H1 (cell line): Measurements from ENCODE around the gene SNX24. TPM values are rescaled to one million over a fixed set of nuclear protein-coding genes. Genes with fewer than 3 reads are reported as not detected.

Experiments
- CTCF ChIA-PET: fragments of 300-600 bp; sonication (Branson Sonifier 250); formaldehyde crosslinking; loops from one replicate; lab custom pipeline; 2021; ENCODE audit not compliant: partially characterized antibody; lab: Charles Lee
- POLR2A ChIA-PET: fragments of 300-600 bp; sonication (Branson Sonifier 250); formaldehyde crosslinking; loops from one replicate; lab custom pipeline; 2021; ENCODE audit warnings: inconsistent platforms; ENCODE audit not compliant: partially characterized antibody; lab: Charles Lee
- DNase-seq, 2 experiments: peaks; one replicate each; pipeline versions ENCODE4 v3.0.0 to v3.0.0-alpha.2; 2010 to 2022; ENCODE audit warnings: low spot score in 2 of 2, low read depth in 1 of 2, mixed read lengths in 1 of 2
- FAIRE-seq: peaks from 2 replicates; lab custom pipeline; 2011; peaks lifted over from hg19 to GRCh38; lab: Jason Lieb, UNC
- H2AFZ ChIP-seq: 2 replicates; pipeline ENCODE4 v1.8.1; 2012; ENCODE audit warnings: low read length, inconsistent platforms
- H2AK5ac ChIP-seq: 2 replicates; pipeline ENCODE4 v1.6.1; 2013; ENCODE audit warnings: low read depth, low read length
- H2BK120ac ChIP-seq: replicated peaks from 2 replicates; pipeline ENCODE3; 2013; ENCODE audit warnings: low read depth, low read length, inconsistent platforms
- H2BK12ac ChIP-seq: 2 replicates; pipeline ENCODE4 v1.6.1; 2013; ENCODE audit warnings: low read depth, low read length
- H2BK15ac ChIP-seq: 2 replicates; pipeline ENCODE4 v1.6.1; 2013; ENCODE audit warnings: low read length
- H2BK20ac ChIP-seq: 2 replicates; pipeline ENCODE4 v1.6.1; 2013; ENCODE audit warnings: low read length
- H2BK5ac ChIP-seq: 2 replicates; pipeline ENCODE4 v1.6.1; 2013; ENCODE audit warnings: low read depth, low read length
- H3K14ac ChIP-seq: 2 replicates; pipeline ENCODE4 v1.6.1; 2013; ENCODE audit warnings: inconsistent platforms; ENCODE audit not compliant: insufficient read length
- H3K18ac ChIP-seq: 2 replicates; pipeline ENCODE4 v1.6.1; 2013; ENCODE audit warnings: low read length; ENCODE audit errors: extremely low read depth
- H3K23ac ChIP-seq: 2 replicates; pipeline ENCODE4 v1.6.1; 2013; ENCODE audit warnings: inconsistent platforms; ENCODE audit not compliant: insufficient read length
- H3K23me2 ChIP-seq: 2 replicates; pipeline ENCODE4 v1.6.1; 2013; ENCODE audit warnings: low read depth, low read length
- H3K27ac ChIP-seq: 2 replicates; pipeline ENCODE4 v1.6.1; 2011; ENCODE audit warnings: low read depth, low read length, inconsistent platforms
- H3K27me3 ChIP-seq, 4 experiments: replicated peaks in 1 of 4; 1 replicate in 1 of 4; 2 replicates in 3 of 4; pipeline versions ENCODE4 v1.6.1 to v1.8.1; 2011 to 2013; ENCODE audit warnings: low read length in 3 of 4, mild to moderate bottlenecking in 3 of 4, inconsistent platforms in 2 of 4, mixed read lengths in 2 of 4, moderate library complexity in 1 of 4; ENCODE audit not compliant: control insufficient read depth in 3 of 4, insufficient read depth in 3 of 4; ENCODE audit errors: extremely low read depth in 1 of 4
- H3K36me3 ChIP-seq, 4 experiments: 2 replicates each; pipeline versions ENCODE4 v1.6.1 to v1.8.1; 2011 to 2013; ENCODE audit warnings: mild to moderate bottlenecking in 4 of 4, low read length in 3 of 4, moderate library complexity in 2 of 4, control low read depth in 1 of 4, inconsistent platforms in 1 of 4; ENCODE audit not compliant: insufficient read depth in 4 of 4, control insufficient read depth in 2 of 4
- H3K4ac ChIP-seq: replicated peaks from 2 replicates; pipeline ENCODE3; 2013; ENCODE audit warnings: low read length, low read depth, mixed read lengths, inconsistent platforms; ENCODE audit not compliant: insufficient read length
- H3K4me1 ChIP-seq, 4 experiments: replicated peaks in 1 of 4; 1 replicate in 1 of 4; 2 replicates in 3 of 4; pipeline versions ENCODE4 v1.6.1 to v1.8.1; 2011 to 2013; ENCODE audit warnings: low read length in 3 of 4, inconsistent platforms in 2 of 4, mixed read lengths in 1 of 4; ENCODE audit not compliant: insufficient read depth in 4 of 4, control insufficient read depth in 3 of 4
- H3K4me2 ChIP-seq, 2 experiments: 2 replicates each; pipeline versions ENCODE4 v1.6.1 to v1.8.1; 2011 to 2013; ENCODE audit warnings: low read depth in 2 of 2, low read length in 2 of 2, control low read depth in 1 of 2, inconsistent platforms in 1 of 2, mild to moderate bottlenecking in 1 of 2; ENCODE audit not compliant: insufficient read depth in 1 of 2
- H3K4me3 ChIP-seq, 4 experiments: fragments of 200-600, 300-600 bp in 1 of 4; sonication (generic), shearing (Covaris generic), sonication (Bioruptor Twin) in 1 of 4; 2 replicates each; pipeline versions ENCODE4 v1.5.1 to v1.8.1; 2011 to 2016; ENCODE audit warnings: low read length in 4 of 4, low read depth in 3 of 4, control low read depth in 2 of 4, inconsistent platforms in 2 of 4, mild to moderate bottlenecking in 2 of 4, mixed read lengths in 1 of 4, moderate library complexity in 1 of 4; ENCODE audit not compliant: insufficient read depth in 2 of 4; ENCODE audit errors: extremely low read depth in 1 of 4
- H3K56ac ChIP-seq: replicated peaks from 2 replicates; pipeline ENCODE3; 2013; ENCODE audit warnings: low read depth, mild to moderate bottlenecking, mixed read lengths, low read length, inconsistent platforms; ENCODE audit not compliant: insufficient read length
- H3K79me1 ChIP-seq: 2 replicates; pipeline ENCODE4 v1.6.1; 2013; ENCODE audit warnings: low read depth, low read length, control low read depth
- H3K79me2 ChIP-seq, 2 experiments: 2 replicates each; pipeline versions ENCODE4 v1.6.1 to v1.8.1; 2012 to 2013; ENCODE audit warnings: low read length in 2 of 2, mild to moderate bottlenecking in 2 of 2, inconsistent platforms in 1 of 2; ENCODE audit not compliant: insufficient read depth in 2 of 2, control insufficient read depth in 1 of 2
- H3K9ac ChIP-seq, 4 experiments: replicated peaks in 1 of 4; 1 replicate in 1 of 4; 2 replicates in 3 of 4; pipeline versions ENCODE4 v1.6.1 to v1.8.1; 2011 to 2013; ENCODE audit warnings: low read depth in 3 of 4, low read length in 3 of 4, control low read depth in 2 of 4, mild to moderate bottlenecking in 2 of 4, moderate library complexity in 2 of 4, inconsistent platforms in 1 of 4; ENCODE audit errors: extremely low read depth in 1 of 4
- H3K9me3 ChIP-seq, 2 experiments: 2 replicates each; pipeline versions ENCODE4 v1.6.1 to v1.8.1; 2012 to 2013; ENCODE audit warnings: mild to moderate bottlenecking in 2 of 2, moderate library complexity in 2 of 2, control low read depth in 1 of 2, inconsistent platforms in 1 of 2, low read depth in 1 of 2, low read length in 1 of 2, mixed read lengths in 1 of 2; ENCODE audit not compliant: insufficient read depth in 2 of 2
- H4K20me1 ChIP-seq, 2 experiments: replicated peaks in 1 of 2; 2 replicates each; pipeline versions ENCODE3 to v1.8.1; 2011 to 2013; ENCODE audit warnings: inconsistent platforms in 2 of 2, low read length in 2 of 2, mild to moderate bottlenecking in 1 of 2; ENCODE audit not compliant: insufficient read depth in 2 of 2, control insufficient read depth in 1 of 2
- H4K5ac ChIP-seq: 2 replicates; pipeline ENCODE4 v1.6.1; 2013; ENCODE audit warnings: low read length, low read depth, mixed read lengths, inconsistent platforms; ENCODE audit not compliant: insufficient read length
- H4K8ac ChIP-seq: 2 replicates; pipeline ENCODE4 v1.8.0; 2013; ENCODE audit warnings: mild to moderate bottlenecking, moderate library complexity, low read length, inconsistent platforms; ENCODE audit not compliant: insufficient read depth; ENCODE audit errors: extremely low read depth
- H4K91ac ChIP-seq: replicated peaks from 2 replicates; pipeline ENCODE3; 2013; ENCODE audit warnings: low read length, mixed read lengths, inconsistent platforms; ENCODE audit not compliant: insufficient read length
- NRF1 ChIP-seq: IDR thresholded peaks from 2 replicates; pipeline ENCODE4 v1.6.1; 2011; ENCODE audit warnings: mild to moderate bottlenecking, low read depth, low read length, improper control_type of control experiment
- POLR2AphosphoS5 ChIP-seq: IDR thresholded peaks from 2 replicates; pipeline ENCODE4 v1.6.1; 2011; ENCODE audit warnings: low read depth, low read length
- SP1 ChIP-seq: IDR thresholded peaks from 2 replicates; pipeline ENCODE4 v1.6.1; 2011; ENCODE audit warnings: low read depth, low read length
- SUZ12 ChIP-seq: fragments of 200-600 bp; sonication (generic); IDR thresholded peaks from 2 replicates; pipeline ENCODE4 v1.6.1; 2012; ENCODE audit warnings: mild to moderate bottlenecking, inconsistent platforms, low read length, moderate library complexity, mixed read lengths
- TBP ChIP-seq: IDR thresholded peaks from 2 replicates; pipeline ENCODE4 v1.6.1; 2011; ENCODE audit warnings: low read depth, low read length, improper control_type of control experiment
- WGBS, 2 experiments: shearing (Covaris generic) in 1 of 2; methylation state at CpG; one replicate each; pipeline versions ENCODE4 v1.1.6 to v1.1.7; 2013 to 2015; ENCODE audit warnings: low lambda C conversion rate in 2 of 2, mixed read lengths in 2 of 2, inconsistent platforms in 1 of 2, low coverage in 1 of 2, missing lambda C conversion rate in 1 of 2; ENCODE audit not compliant: insufficient replicate concordance in 2 of 2, insufficient coverage in 1 of 2, insufficient read length in 1 of 2; ENCODE audit errors: extremely low coverage in 1 of 2, missing lambda C conversion rate in 1 of 2; 5-methylcytosine and 5-hydroxymethylcytosine counted together
- polyA plus RNA-seq, 7 experiments: library from polyadenylated mRNA; depleted of rRNA in 3 of 7; stranded (reverse) in 5 of 7; unstranded in 2 of 7; fragments of >200 nt in 5 of 7; fragments of 200-250 nt in 2 of 7; gene quantifications; 1 replicate in 5 of 7; 2 replicates in 1 of 7; 4 replicates in 1 of 7; pipeline versions ENCODE4 v1.2.1 to v1.2.3, GENCODE V29; 2011 to 2013; ENCODE audit warnings: missing spikeins in 2 of 7, mixed read lengths in 2 of 7
- total RNA-seq: library from RNA; stranded (reverse); fragmentation: NEBNext Ultra II Directional; extraction: Animal tissue kit (Norgen Biotek cat#: 25700); gene quantifications from 2 replicates; pipeline ENCODE4 v1.2.1, GENCODE V29; 2021
- TF ChIP-seq, protein P1 (sequence below): IDR thresholded peaks from 2 replicates; pipeline ENCODE4 v1.6.1; 2011; ENCODE audit warnings: low read length, improper control_type of control experiment

SNX24 gene
- total and polyA plus RNA-seq, 2 of the 8 experiments (the other 6 are each of a cell fraction or from before 2014, with no cell fraction given) = 7.3 to 14.3 TPM

DNA sequence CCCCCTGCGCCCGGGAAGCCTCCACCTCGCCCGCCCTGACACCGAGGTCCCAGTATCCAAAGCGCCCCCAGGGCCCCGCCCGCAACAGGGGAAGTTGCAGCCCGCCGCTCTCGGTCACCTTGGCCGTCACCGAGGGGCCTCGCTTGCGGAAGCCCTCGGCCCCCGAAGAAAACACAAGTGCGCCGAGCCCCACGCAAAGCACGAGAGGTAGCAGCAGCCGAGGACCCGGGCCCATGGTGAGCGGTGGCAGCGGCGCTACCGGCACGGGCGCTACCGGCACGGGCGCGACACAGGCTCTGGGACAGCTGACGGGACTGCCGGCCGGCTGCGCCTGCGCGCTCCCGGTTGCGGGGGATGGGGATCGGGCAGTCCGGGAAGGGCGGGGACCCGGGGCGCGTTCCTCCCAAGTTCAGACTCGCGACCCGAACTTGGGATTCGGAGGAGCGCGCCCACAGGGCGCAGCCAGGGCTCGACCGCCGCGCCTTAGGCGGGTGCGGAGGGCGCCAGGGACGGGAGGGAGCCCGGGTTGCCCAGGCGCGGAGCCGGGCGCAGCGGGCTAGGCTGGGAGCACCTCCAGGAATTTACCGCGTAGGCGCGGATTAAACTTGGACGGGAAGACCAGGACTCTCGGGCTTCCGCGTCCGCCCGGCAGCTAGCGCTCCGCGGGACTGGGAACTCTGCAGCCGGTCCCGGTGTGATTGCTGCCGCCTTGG lies 191.1 kb downstream of the SNX24 start, which contains the start of gene PPIC:
Gene PPIC (minus strand): TSS at position 335 of the 713 bp plus-strand sequence. CDS start 100 bp downstream, at position 235.
- ChIA-PET POLR2A (interaction anchor here (0.9 kb wide), 1 partner anchor 26 kb away, joined by 4 read pairs; no protein-coding TSS in a partner anchor), CTCF (interaction anchor here (1.0 kb wide), 1 partner anchor 49 kb away, joined by 3 read pairs; no protein-coding TSS in a partner anchor)
- TF ChIP-seq SP1 (no peak), NRF1 (peak; percentile 42), SUZ12 (peak; percentile 63; the same call in 1 of the 2 replicates), TBP (peak; percentile 67; the same call in 1 of the 2 replicates), POLR2AphosphoS5 (no peak)
- TF ChIP-seq, protein P1, sequence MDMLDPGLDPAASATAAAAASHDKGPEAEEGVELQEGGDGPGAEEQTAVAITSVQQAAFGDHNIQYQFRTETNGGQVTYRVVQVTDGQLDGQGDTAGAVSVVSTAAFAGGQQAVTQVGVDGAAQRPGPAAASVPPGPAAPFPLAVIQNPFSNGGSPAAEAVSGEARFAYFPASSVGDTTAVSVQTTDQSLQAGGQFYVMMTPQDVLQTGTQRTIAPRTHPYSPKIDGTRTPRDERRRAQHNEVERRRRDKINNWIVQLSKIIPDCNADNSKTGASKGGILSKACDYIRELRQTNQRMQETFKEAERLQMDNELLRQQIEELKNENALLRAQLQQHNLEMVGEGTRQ = no peak

More for the DNA sequence above, 191.1 kb downstream of the SNX24 start, which contains the start of gene PPIC:
- DNase-seq (peak; percentile 36 to 93), FAIRE-seq (no peak)
- H3K56ac ChIP-seq = no peak within 1 kb of the TSS
- no peak within 1 kb of the TSS for H2BK12ac ChIP-seq
- peaks cover 0 to 2% of the 10 kb centered on the region in 2 experiments for H4K20me1 ChIP-seq
- H2AK5ac ChIP-seq = no peak within 1 kb of the TSS
- H4K91ac ChIP-seq = no peak within 1 kb of the TSS
- no peak within 1 kb of the TSS for H2BK120ac ChIP-seq
- H3K9ac ChIP-seq = peak within 1 kb of the TSS in 1 of 4 experiments; percentile 69; a peak in 2 of 7 replicates
- H3K79me2 ChIP-seq = no peaks in the 10 kb centered on the region
- H2AFZ ChIP-seq = peak within 1 kb of the TSS; percentile 77
- H2BK5ac ChIP-seq = no peak within 1 kb of the TSS
- peak within 1 kb of the TSS; percentile 48; the same call in 1 of the 2 replicates for H3K18ac ChIP-seq
- H3K79me1 ChIP-seq = no peaks in the 10 kb centered on the region
- H3K14ac ChIP-seq = no peak within 1 kb of the TSS
- peak within 1 kb of the TSS; percentile 82 to 91 for H3K4me2 ChIP-seq
- peak within 1 kb of the TSS; percentile 8 for H4K5ac ChIP-seq
- peak within 1 kb of the TSS; percentile 64 to 92 (median 70) for H3K4me3 ChIP-seq
- H3K23me2 ChIP-seq = peaks cover 9% of the 10 kb centered on the region
- peaks cover 0 to 10% (median 4%) of the 10 kb centered on the region in 4 experiments; a peak in 3 of 7 replicates for H3K4me1 ChIP-seq
- H3K4ac ChIP-seq = no peak within 1 kb of the TSS
- H3K36me3 ChIP-seq = no peaks in the 10 kb centered on the region
- H3K27me3 ChIP-seq = peaks cover 0 to 26% (median 11%) of the 10 kb centered on the region in 4 experiments; a peak in 6 of 7 replicates
- WGBS, 2 experiments = 3% methylated on average over 72 of the region's 84 CpGs; no CpG with 5 or more reads in 1 of the 2 experiments
- no peak within 1 kb of the TSS for H2BK15ac ChIP-seq
- H2BK20ac ChIP-seq = no peak within 1 kb of the TSS
- H4K8ac ChIP-seq = peak within 1 kb of the TSS; percentile 45
- H3K9me3 ChIP-seq = no peaks in the 10 kb centered on the region
- H3K23ac ChIP-seq = no peak within 1 kb of the TSS
- no peak within 1 kb of the TSS for H3K27ac ChIP-seq
